Measurements from ENCODE around the gene ZMYND10.

Gene ZMYND10

GRCh38 chr3:50319894-50320625 is 25.5 kb downstream of the ZMYND10 start:
- H3K27ac ChIP-seq, result peak overlapping the region; percentile 97
- 0 out of 2 replicates have a peak, but pooled peaks have one; percentile 8 for TF ChIP-seq CTCF (conservative IDR thresholded peaks at IDR 0.05)

DNA sequence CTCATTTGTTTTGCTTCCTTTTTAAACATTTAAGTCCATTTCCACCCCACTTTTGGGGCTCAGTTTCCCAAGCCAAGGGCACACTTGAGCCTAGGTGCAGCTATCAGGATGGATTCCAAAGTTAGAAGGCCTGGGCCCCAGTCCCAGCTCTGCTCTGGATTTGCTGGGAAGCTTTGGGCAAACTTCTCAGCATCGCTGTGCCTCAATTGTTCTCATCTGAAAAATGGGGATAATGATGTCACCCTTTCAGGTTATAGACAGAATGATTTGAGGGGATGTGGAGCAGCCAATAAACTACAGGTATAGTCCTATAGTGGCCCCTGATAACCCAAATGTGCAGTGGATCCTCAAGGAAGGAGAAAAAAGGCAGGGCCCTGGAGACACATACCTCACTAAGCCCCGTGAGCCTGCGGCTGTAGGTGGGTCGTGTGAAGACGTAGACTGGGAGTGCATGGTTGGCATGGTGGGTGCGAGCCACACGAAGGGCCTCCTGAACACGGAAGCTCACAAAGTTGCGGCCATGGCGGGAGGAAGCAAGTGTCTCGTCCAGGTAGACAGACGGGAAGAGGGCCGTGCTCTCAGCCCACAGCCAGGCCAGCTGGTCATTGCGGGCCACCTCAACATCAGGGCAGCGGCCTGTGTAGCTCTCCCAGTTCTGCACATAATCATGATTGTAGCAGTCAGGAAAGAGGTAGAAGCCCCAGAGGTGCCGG is 26.2 kb downstream of the ZMYND10 start:
- TF ChIP-seq CTCF (conservative IDR thresholded peaks at IDR 0.05), result no peak
- H3K27ac ChIP-seq, result peak overlapping the region; percentile 97

DNA sequence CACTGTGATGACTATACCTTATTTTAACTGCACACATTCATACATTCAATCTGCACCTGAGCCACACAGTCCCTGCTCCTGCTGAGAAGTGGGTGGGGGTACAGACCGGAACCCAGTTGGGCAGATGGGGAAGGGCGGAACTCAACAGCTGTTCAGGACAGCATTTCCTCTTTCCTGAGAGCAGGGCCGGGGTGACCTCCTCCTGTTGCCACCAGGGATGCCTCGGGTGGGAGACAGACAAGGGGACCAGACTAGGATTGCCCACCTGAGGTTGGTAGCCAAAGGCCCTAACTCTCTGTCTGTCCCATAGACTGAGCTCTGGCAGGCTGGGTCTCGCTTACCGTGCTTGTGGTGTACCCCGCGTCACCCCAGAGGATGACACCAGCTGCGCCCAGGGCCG is 26.9 kb downstream of the ZMYND10 start:
- peak overlapping the region; percentile 97; the same call in 1 of the 2 replicates for H3K27ac ChIP-seq
- no peak for TF ChIP-seq CTCF (conservative IDR thresholded peaks at IDR 0.05)

DNA sequence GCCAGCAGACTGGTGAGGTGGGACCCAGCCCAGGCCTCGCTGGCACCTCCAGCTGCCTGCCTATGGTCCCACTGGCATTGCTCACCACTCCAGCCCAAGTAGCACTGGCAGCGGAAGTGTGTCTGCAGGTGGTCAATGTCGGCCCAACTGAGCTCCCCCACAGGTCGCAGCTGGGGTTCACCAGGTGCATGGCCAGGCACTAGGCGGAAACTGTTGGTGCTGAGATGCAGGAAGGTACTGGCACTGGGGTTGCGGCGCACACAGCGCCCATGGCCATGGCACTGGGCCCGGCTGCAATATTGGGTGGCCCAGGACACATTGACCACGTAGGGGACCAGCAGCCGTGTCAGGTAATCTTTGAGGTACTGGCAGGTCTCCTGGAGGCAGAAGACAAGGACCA is 27.4 kb downstream of the ZMYND10 start:
- TF ChIP-seq CTCF (conservative IDR thresholded peaks at IDR 0.05), result no peak
- H3K27ac ChIP-seq, result no peak overlapping the region; the same call in 1 of the 2 replicates

DNA sequence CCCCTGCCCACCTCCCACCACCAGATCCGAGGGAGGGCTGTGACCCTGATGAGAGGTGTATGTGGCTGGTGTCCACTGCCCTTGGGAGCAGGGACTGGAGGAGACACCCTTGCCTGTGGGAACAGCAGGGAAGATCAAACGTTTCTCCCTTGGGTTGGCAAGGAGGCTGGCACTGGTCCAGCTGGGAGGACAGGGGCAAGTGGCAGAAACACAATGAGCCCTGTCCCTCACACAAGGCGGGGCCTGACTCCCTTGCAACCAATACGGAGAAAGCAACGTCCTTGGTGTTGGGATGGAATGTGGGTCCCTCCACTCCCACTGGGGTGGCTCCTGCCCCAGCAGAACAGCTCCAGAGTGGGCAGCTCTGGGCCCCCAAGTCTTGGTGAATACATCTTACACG is 28.2 kb downstream of the ZMYND10 start:
- TF ChIP-seq CTCF (conservative IDR thresholded peaks at IDR 0.05), result no peak
- H3K27ac ChIP-seq, result no peak overlapping the region

DNA sequence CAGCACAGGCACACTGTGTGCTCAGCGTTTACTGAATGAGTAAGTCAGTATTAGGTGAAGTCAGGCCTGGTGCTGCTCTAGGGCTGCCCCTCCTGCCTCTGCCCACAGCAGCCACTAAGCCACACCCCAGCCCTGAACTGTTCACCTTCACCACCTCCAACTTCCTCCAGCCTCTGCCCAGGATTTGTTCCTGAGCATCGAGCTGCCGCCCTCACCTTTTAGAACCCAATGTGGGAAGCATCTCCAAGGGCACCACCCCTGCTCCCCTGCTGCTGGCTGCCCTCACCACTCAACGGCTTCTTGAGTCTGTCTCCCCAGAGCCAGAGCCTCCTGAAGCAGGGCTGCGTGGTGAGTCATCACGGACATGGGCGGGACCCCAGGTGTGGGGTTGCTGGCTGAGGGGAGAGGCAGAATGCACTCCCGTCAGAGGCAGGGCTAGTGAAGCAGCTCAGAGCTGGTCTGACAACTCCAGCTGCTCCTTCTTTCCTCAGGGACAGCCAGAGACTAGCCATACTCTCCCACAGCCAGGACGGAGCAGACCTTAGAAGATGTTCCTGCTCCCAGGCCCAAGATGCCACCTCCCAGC is 28.8 kb downstream of the ZMYND10 start:
- TF ChIP-seq CTCF (conservative IDR thresholded peaks at IDR 0.05), result no peak
- no peak overlapping the region for H3K27ac ChIP-seq

- no peak for TF ChIP-seq CTCF (conservative IDR thresholded peaks at IDR 0.05)
- no peak overlapping the region for H3K27ac ChIP-seq
Observed at GRCh38 chr3:50314816-50315215, 30.7 kb downstream of the ZMYND10 start.

Measured in VCaP (cell line).